Tibial artery (tissue), 4 donors: Measurements from ENCODE around the gene THSD7B.

ENCODE experiments used
- DNase-seq, 2 donors: peaks; one replicate each; pipeline ENCODE4 v3.0.0-alpha.2; 2019
- H3K27ac ChIP-seq, 2 donors: fragments of 200-600 bp; sonication (generic) in 1 of 2; 1 replicate in 1 of 2; 2 replicates in 1 of 2; pipeline ENCODE4 v1.5.1; 2018 to 2019; ENCODE audit warnings: mild to moderate bottlenecking in 1 of 2
- H3K27me3 ChIP-seq, 2 donors: fragments of 200-600 bp; sonication (generic) in 1 of 2; one replicate each; pipeline versions ENCODE4 v1.5.1 to v1.6.0; 2016 to 2019
- H3K36me3 ChIP-seq, 3 donors: fragments of 200-600 bp; sonication (generic) in 2 of 3; one replicate each; pipeline ENCODE4 v1.5.1; 2016 to 2019; ENCODE audit warnings: mild to moderate bottlenecking in 2 of 3
- H3K4me1 ChIP-seq, 4 donors: fragments of 200-600 bp; sonication (generic) in 2 of 4; 1 replicate in 3 of 4; 2 replicates in 1 of 4; pipeline ENCODE4 v1.5.1; 2016 to 2019
- H3K4me3 ChIP-seq, 2 donors: fragments of 200-600 bp; sonication (generic) in 1 of 2; 1 replicate in 1 of 2; 2 replicates in 1 of 2; pipeline ENCODE4 v1.5.1; 2018 to 2019; ENCODE audit warnings: mild to moderate bottlenecking in 2 of 2
- H3K9me3 ChIP-seq, 3 donors: fragments of 200-600 bp; sonication (generic) in 1 of 3; one replicate each; pipeline ENCODE4 v1.5.1; 2016 to 2019
- CTCF ChIP-seq, 2 experiments: fragments of 200-600 bp in 1 of 2; fragments of 450-650 bp in 1 of 2; IDR thresholded peaks; one replicate each; pipeline ENCODE4 v1.5.1; 2017 to 2019; ENCODE audit warnings: antibody characterized with exemption in 2 of 2, mild to moderate bottlenecking in 1 of 2, moderate library complexity in 1 of 2
- intact Hi-C: fragments of 100-400 bp; cut with DNase I; formaldehyde crosslinking; loops from one replicate; pipeline ENCODE4 v1.15.0; 2023; ENCODE audit warnings: low total_unique reads

Gene THSD7B

DNA sequence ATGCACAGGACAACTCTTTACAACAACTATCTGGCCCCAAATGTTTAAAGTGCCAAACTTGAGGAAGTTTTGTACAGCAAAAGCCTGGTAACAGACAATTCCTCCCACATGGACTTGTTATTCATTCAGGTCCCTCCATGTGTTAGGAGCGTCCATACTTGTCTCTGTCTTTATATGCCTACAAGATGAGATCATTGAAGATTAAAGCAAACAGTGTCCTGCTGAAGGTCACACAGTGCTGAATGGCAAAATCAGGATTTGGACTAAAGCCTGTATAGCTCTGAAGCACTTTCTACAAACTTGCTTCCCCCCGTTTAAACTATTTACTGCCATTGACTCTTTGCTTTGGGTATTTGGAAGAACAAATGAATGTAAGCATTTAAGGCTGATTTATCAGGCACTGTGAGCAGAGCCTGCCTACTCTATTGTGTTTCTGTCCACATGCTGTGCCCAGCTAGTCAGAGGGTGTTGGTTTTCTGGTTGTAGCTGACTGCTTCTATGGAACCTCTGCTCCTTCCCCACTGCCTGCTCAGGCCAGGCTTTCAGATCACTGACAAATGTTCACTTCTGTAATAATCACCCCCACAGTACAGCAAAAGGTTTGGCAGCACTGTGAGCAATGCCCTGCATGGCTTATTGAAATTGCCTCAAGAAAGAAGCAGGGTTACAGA is 274.3 kb downstream of the THSD7B start:
- no peak for DNase-seq
- H3K9me3 ChIP-seq = no peaks in the 10 kb centered on the region
- intact Hi-C loops = no loop called here
- TF ChIP-seq CTCF (IDR thresholded peaks at IDR 0.05) = no peak
- no peaks in the 10 kb centered on the region for H3K36me3 ChIP-seq
- H3K4me1 ChIP-seq = no peaks in the 10 kb centered on the region
- no peak overlapping the region for H3K27ac ChIP-seq
- H3K4me3 ChIP-seq = no peak overlapping the region
- H3K27me3 ChIP-seq = no peaks in the 10 kb centered on the region

DNA sequence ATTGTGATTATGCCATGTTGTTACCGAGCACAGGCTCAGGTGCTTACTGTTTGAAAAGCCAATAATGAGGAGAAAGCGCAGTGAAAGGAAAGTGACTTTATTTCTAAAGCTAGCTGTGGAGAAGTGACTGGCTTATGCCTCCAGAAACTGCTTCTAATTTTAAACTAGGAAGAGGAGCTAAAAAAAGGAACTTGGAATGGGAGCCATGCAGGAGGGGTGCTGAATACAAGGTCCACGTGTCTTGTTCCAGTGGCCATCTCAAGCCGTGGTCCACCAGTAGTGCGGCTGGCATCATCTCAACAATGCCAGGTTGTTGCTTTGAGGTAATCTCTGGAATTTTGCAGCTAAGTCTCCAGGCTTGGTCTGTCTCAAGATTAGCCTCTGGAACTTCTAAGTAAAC is 282.0 kb downstream of the THSD7B start:
- Histone ChIP-seq H3K36me3 (no peaks in the 10 kb centered on the region), H3K27me3 (no peaks in the 10 kb centered on the region), H3K4me1 (peaks cover 0 to 9% (median 3%) of the 10 kb centered on the region in 4 donors), H3K9me3 (no peaks in the 10 kb centered on the region), H3K4me3 (no peak overlapping the region), H3K27ac (no peak overlapping the region)
- no peak for TF ChIP-seq CTCF (IDR thresholded peaks at IDR 0.05)
- intact Hi-C loops = no loop called here
- no peak for DNase-seq

- no peaks in the 10 kb centered on the region for H3K9me3 ChIP-seq
- no peak for TF ChIP-seq CTCF (IDR thresholded peaks at IDR 0.05)
- intact Hi-C loops = no loop called here
- H3K27me3 ChIP-seq = no peaks in the 10 kb centered on the region
- no peak for DNase-seq
- H3K36me3 ChIP-seq = no peaks in the 10 kb centered on the region
- H3K4me1 ChIP-seq = peaks cover 0 to 9% (median 3%) of the 10 kb centered on the region in 4 donors
- no peak overlapping the region for H3K4me3 ChIP-seq
- H3K27ac ChIP-seq = no peak overlapping the region
These were observed 283.1 kb downstream of the THSD7B start for GRCh38 chr2:137048455-137048854.

GRCh38 chr2:137049518-137049917 is 284.2 kb downstream of the THSD7B start:
- peaks cover 0 to 9% (median 3%) of the 10 kb centered on the region in 4 donors for H3K4me1 ChIP-seq
- no peak overlapping the region for H3K4me3 ChIP-seq
- no peaks in the 10 kb centered on the region for H3K9me3 ChIP-seq
- no peaks in the 10 kb centered on the region for H3K27me3 ChIP-seq
- no peak for DNase-seq
- H3K27ac ChIP-seq = no peak overlapping the region
- H3K36me3 ChIP-seq = no peaks in the 10 kb centered on the region
- intact Hi-C loops = no loop called here
- TF ChIP-seq CTCF (IDR thresholded peaks at IDR 0.05) = no peak

GRCh38 chr2:137050949-137051348 is 285.6 kb downstream of the THSD7B start:
- no peaks in the 10 kb centered on the region for H3K36me3 ChIP-seq
- peaks cover 0 to 9% (median 3%) of the 10 kb centered on the region in 4 donors for H3K4me1 ChIP-seq
- H3K27ac ChIP-seq = no peak overlapping the region
- no peak for DNase-seq
- H3K9me3 ChIP-seq = no peaks in the 10 kb centered on the region
- TF ChIP-seq CTCF (IDR thresholded peaks at IDR 0.05) = no peak
- intact Hi-C loops = no loop called here
- no peak overlapping the region for H3K4me3 ChIP-seq
- no peaks in the 10 kb centered on the region for H3K27me3 ChIP-seq
